ENCODE results near the gene CYTH4.
A peak's percentile ranks its signal among the peaks of the same experiment; 100 is the strongest.

The CYTH4 gene

DNA sequence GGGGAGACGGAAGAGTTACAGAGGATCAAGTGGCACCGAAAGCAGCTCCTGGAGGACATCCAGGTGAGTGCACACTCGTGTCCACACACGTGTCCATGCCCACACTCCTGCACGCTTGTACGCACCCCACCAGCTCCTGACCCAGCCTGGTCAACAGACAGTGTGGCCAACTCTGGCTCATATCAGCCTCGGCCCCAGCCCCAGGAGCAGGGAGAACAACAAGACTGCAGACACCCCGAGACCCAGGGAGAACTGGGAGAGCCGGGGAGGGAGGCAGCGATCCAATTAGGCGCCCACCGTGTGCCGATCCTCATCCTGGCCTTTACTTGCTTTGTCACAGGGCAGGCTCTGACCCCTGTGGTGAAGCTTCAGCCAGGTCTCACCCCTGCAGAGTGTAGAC lies 10.3 kb downstream of the CYTH4 start:
- DNase-seq: no peak

DNA sequence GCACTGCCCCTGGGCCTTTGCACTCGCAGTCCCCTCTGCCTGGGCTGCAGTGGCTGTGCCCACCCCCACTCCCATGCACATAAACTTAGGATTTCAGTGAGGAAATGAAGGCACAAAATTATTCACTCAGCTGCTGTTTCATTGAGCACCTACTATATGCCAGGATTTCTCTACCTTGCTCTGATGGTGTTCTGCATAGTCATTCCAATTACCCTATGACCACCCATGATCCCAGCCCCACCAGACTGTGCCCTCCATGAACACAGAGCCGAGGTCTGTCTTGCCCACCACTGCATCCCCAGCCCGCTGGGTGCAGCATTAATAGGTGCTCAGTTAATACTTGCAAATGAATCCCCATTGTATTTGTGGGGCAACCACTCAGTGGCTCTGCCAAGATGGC lies 10.9 kb downstream of the CYTH4 start:
- DNase-seq: no peak

DNA sequence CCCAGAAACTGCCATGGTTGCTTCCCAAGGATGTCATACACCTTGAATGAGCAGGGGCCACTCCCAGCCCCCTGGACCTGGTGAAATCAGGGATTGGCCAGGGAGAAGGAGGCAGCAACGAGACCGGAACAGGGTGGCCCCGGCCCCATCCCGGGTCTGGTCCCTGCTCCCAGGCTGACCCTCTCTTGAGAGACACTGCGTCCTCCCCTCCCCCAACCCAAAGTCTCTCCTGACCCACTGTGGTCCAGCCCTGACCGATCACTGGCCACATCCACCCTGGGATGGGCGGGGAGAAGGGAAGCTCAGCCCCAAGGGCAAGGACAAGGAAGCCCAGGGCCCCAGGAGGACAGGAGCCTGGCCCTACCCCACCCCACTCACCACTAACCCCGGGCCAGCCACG lies 12.4 kb downstream of the CYTH4 start:
- DNase-seq: no peak

DNA sequence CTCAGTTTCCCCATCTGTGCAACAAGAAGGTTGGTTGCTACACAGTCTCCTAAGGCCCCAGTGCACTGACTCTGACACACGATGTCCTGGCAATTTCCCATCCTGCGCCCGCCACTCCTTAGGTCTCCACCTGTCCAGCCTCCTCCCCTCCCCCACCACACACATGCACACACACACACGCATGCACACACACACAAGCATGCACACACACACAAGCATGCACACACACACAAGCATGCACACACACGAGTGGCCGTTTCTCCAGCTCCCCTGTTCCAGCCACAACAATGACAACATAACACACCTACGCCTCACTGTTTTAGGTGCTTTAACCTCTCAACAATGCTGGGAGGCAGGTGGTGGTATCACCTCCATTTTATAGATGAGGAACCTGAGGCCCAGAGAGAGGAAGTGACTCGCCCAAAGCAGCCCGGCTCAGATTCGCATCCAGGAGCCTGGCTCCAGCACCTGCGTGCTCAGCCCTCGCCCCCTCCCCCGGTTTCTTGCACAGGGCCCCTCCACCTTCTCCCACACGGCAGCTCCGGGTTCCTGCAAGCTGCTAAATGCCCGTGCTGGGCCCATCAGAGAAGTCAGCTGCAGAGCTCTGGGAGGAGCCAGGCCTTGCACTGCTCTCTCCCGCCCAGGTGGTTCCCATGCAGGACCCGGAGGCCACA lies 13.0 kb downstream of the CYTH4 start:
- no peak for DNase-seq

DNA sequence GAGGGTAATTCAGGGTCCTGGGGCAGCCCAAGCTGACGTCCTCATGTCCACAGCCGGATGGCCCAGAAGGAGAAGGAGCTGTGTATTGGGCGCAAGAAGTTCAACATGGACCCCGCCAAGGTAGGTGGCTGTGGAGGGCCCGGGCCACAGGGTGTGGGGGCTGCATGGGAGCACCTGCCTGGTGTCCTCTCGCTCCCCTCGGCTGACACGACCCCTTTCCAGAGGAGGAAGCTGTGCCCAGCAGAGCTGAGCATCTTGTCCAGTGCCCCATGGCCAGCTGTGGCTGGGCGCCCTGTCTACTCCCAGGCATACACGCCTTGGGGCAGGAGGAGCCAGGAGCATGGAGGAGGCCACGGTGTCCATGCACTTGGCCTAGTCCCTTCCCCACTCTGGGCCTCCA lies 13.6 kb downstream of the CYTH4 start:
- DNase-seq: no peak

DNA sequence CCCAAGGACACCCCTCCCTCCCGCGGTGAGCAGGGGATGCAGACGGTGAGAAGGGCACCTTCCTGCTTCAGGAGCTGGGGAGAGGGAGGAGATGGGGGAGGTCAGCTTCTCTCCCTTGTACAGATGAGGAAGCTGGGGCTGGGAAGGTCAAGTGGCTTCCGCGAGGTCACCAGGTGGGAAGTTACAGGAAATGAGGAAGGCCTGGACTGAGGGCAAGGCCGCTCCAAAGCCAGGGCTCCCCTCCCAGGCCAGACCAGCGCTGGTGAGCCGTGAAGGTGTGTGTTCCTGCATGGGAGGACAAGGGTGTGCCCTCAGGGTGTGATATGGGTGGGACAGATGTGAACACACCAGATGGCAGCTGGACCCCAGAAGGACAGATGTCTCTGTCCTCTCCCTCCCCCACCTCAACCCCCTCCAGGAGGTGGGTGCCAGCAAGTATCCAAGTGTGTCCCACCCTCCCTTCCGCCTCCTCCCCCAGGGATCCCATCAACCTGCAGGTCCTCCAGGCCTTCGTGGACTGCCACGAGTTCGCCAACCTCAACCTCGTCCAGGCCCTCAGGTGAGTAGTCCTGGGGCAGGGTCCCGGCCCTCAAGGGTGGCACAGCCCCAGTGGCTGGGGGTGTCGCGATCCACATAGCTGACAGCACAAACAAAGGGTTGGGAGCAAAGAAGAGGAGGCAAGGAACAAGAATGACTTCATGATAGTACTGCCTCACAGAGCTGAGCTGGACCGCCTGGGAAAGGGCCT lies 16.6 kb downstream of the CYTH4 start:
- DNase-seq: no peak

DNA sequence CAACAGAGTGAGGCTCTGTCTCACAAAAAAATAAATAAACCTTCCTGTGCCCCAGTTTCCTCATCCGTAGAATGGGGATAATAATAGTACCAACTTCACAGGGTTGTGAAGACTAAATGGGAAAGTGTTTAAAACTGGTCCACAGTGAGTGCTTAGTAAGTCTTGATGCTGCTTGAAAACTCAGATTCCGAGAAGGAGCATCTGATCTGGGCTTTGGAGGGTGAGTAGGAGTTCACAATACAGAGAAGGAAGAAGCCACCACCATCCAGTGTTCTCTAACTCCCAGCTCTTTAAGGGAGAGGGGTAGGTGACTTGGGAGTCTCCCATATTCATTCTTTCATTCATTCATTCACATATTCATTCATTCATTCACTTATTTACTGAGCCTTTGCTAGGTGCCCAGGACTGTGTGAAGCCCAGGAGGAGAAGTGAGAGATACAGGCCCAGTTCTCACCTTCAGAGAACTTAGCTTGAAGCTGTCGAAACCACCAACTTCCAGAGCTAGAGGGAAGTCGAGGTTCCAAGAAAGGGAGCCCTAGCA lies 17.7 kb downstream of the CYTH4 start:
- DNase-seq: no peak

DNA sequence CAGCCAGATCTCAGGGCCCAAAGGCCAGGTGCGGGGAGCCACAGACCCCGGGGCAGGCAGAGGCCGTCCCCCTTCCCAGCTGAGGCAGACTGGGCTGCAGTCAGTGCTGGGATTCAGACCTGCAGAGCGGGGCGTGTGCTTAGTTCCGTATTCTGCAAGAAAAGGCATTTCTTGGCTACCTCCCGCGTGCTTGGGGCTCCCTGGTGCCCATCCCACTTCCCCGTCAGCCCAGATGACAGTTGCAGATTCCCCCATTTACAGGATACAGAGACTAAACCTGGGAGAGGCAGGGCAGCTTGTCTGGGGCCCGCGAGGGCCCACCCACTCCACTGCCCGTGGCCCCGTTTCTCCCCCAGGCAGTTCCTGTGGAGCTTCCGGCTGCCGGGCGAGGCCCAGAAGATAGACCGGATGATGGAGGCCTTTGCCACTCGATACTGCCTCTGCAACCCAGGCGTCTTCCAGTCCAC lies 18.3 kb downstream of the CYTH4 start:
- peak; percentile 70 for DNase-seq

DNA sequence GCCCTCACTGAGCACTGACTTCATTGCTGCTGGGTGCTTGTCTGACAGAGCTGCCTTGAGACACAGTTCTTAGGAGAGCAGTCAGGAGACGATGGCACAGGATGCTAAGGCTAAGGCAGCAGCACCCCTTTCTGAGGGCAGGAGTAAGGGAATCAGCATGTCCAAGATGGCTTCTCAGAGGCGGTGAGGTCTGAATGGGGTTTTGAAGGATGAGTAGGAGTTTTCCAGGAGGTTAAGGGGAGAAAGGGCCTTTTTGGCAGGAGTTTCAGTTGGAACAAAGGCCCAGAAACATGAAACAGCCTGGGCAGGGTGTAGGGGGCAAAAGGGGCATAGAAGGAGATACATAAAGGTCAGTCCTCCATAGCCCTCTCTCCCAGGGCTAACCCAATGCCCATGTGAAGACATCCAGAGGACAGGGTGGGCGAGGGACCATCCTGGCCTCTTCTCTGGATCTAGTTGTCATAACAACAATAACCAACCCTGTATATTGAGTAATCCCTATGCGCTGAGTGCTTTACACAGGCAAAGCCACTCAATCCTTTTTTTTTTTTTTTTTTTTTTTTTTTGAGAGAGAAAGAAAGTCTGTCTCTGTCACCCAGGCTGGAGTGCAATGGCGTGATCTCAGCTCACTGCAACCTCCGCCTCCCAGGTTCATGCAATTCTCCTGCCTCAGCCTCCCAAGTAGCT lies 19.0 kb downstream of the CYTH4 start:
- DNase-seq: no peak

DNA sequence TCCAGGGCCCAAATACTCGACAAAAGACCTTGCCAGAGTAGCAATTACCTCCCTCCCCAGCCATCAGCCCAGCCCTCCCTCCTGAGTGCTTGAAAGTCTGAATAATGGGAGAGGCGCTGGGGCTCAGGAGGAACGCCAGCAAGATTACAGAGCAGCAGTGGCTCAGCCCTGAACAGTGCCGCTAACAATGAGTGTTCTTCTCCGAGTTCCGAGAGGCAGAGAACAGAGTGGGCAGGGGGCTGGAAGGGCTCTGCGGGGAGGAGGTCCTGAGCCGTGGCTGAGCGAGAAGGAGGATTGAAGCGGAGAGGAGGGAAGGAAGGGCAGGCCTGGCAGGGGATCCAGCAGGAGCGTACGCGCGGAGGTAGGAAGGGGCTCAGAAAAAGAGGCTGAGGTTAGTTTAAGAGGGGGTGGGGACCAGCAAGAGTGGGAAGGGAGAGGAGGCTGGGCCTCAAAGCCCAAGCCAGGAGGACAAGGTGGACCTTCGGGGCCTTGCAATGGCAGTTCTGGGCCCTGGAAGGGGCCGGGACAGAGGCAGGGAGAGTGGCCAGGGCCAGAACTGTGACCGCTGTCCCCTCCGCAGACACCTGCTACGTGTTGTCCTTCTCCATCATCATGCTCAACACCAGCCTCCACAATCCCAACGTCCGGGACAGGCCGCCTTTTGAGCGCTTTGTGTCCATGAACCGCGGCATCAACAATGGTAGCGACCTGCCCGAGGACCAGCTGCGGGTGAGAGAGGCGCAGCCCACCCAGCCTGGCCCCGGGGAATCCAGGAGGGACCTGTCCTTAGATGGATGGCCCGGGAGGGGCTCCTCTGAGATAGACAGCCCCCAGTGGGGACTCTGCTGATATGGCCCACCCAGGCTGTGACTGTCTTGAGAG lies 20.6 kb downstream of the CYTH4 start:
- DNase-seq: no peak

DNA sequence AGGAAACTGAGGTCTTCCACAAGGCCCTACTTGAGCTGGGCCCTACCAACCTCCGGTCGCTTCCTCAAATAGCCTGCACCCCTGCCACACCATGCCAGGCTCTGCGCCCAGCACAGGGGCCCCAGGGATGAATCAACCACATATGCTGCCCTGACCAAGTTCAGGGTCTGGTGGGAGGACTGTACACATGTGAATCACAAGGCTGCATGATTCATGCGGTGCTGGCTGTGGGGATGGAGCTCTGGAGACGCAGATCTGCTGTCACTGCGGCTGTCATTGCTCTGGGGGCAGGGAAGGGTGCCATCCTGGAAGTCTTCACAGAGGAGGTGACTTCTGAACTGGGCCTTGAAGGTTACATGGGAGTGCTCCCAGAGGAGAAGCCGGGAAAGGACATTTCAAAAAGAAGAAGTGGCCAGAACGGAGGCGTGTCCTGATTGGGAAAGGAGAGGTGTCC lies 21.5 kb downstream of the CYTH4 start:
- peak; percentile 98 for DNase-seq

DNA sequence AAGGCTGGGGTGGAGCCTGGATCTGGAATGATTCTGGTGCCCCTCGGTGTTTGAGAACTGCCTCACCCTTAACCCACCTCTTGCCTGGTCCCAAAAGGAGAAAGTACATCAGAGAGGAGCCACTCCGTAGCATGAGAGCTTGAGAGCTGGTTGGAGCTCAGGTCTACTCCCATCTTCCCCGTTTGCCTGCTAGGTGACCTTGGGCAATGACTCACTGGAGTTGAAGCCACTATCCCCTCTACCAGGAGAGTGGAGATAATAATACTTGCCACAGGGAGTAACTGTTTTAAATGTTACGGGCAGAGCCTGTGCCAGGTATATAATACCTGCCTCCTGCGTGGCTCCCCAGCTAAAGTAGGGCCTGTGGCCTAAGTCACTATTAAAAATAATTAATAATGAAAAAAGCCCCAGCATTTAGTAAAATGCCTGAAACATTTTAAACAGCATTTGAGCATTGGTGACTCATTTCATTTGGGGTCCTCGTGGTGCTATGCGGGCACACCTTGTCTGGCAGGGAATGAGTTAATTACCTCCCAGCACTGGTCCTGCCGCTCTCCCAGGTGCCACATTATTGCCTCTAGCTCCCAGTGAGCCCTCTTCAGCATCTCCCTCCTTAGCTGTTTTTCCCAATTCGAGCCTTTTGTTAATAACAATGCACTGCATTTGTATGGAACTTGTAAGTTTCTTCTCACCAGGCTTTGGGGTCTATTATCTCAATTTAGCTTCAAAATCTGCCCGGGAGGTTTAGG lies 22.5 kb downstream of the CYTH4 start:
- no peak for DNase-seq

DNA sequence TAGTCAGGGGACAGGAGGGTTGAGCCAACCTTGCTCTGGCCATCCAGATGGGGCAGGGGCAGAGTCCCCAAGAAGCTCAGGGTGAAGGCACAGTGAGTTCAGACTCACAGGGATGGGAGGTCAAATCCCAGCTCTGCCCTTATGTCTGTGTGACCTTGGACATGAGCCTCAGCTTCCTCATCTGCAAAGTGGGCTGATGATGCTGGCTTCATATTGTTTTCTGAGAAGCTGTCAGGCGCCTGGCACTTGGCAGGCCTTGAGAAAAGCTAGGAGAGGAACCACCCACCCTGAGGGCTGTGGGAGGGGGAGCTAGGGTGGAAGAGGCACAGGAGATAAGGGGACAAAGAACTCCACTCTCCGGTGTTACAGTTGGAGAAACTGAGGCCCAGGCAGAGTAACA lies 23.6 kb downstream of the CYTH4 start:
- DNase-seq: no peak

DNA sequence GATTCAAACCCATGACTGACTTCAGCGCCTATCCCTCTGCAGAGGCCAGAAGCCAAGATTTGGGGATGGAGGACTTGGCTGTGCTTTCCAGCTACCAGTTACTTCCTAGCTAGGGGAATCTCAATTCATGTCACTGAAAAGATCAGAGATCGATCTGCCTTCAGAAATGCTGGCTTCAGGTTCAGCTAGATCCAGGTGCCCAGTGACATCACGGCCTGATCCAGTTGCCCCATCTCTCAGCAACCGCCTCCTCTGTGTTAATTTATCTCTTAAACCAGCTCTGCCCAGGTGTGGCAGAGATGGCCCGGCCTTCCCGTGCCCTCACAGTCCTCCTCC lies 24.2 kb downstream of the CYTH4 start:
- no peak for DNase-seq

DNA sequence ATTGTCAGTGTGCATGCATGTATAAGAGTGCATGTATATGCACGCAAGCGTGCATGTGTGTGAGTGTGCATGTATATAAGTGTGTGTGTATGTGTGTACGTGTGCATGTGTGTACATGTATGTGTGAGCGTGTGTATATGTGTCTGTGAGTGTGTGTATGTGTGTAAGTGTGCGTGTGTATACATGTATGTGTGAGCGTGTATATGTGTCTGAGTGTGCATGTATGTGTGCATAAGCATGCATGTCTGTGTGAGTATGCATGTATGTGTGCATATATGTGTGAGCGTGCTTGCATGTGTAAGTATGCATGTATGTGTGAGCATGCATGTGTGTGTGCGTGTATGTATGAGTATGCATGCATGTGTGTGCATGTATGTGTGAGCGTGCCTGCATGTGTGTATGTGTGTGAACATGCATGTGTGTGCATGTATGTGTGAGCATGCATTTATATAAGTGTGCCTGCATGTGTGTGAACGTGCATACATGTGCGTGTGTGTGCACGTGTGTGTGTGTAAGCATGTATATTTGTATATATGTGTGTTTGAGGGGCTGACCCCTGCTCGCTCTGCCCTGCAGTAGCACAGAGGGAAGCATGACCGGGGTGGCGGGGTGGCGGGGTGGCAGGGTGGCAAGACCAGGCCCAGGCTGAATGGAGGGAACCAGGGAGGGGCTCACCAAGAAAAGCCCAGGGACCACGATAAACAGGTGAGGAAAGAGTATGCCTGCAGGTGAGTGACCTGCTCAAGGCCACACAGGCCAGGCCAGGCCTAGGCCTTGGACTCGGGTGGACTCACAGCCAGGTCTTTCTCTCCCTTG lies 26.3 kb downstream of the CYTH4 start:
- no peak for DNase-seq

DNA sequence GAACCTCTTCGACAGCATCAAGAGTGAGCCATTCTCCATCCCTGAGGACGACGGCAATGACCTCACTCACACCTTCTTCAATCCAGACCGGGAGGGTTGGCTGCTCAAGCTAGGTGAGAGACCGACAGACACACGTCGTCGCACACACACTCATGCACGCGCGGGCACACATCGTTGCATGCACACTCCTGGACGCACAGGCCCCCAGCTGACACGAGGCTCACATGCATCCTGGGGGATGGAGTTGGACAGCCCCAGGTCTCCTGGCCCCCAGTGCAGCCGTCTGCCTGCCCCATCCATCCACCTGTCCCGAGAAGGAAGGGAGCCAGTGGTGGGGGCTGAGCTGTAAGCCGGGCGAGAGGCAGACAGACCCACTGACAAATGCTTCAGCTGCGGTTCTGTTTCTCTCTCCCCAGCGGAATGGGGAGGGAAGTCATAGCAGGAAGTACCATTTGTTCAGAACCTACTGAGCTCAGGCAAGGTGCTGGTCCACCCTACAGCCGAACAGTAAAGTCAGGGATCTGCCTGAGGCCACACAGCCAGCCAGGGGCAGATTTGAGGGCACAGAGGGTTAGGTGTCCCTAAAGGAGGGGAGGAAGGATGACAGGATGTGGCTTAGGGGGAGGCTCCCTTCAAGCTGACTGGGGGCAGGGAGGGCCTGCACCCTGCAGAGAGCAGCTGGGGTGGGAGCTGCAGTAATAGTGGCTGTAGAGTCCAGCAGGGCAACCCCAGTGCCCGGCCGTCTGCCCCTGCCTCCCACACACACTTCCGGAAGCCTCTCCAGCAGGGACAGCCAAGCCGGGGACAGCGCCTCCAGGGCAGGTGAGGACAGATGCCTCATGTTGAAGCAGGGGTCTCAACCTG lies 27.1 kb downstream of the CYTH4 start:
- DNase-seq: no peak

DNA sequence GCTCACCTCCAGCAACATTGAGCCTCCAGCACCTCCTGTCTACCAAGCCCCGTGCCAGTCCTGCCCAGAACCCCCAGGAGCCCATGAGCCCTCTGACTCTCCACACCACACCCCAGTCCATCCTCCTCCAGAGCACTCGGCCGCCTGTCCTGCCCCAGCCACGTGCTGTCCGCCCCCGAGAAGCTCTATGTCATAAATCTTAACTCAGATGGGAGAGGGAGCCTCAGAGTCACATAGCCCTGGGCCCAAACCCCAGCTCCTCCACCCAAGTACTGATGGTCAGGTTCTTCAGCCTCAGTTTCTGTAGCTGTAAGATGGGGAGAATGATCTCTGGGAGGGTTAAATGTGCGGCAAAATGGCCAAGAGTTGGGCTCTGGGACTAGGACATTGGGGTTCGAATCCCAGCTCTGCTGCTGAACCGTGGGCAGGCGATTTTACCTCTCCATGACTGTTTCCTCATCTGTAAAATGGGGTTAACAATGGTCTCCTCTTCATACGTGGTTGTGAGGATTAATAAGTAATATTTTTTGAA lies 27.8 kb downstream of the CYTH4 start:
- peak; percentile 54 for DNase-seq

DNA sequence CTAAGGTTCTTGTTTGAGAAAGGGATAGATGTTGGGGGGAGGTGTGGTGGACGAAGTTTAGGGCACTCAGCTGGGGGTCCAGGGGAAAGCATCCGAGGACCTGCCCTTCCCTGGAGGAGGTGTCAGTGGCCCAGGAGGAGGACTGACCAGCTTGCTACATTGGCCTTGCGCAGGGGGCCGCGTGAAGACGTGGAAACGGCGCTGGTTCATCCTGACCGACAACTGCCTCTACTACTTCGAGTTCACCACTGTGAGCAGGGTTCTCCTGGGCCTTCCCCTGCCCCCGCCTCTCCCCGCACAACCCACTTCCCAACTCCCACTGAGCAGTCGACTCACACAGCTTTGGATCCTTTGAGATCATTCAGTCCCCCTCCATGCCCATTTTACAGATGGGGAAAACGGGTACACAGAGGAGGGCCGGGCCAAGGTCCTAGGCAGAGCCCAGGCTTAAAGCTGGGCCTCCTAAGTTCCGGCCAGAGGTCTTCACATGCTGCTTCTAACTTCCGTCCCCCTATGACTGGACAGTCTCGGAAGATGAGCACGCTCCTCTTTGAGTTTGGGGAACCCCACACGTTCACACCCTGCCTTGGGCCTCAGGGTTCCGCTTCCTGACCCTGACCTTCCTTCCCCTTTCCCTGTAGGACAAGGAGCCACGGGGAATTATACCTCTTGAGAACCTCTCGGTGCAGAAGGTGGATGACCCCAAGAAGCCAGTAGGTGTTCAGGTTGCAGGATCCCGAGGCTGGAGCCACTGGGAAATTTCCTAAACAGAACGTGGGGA lies 28.7 kb downstream of the CYTH4 start:
- peak; percentile 90 for DNase-seq

DNA sequence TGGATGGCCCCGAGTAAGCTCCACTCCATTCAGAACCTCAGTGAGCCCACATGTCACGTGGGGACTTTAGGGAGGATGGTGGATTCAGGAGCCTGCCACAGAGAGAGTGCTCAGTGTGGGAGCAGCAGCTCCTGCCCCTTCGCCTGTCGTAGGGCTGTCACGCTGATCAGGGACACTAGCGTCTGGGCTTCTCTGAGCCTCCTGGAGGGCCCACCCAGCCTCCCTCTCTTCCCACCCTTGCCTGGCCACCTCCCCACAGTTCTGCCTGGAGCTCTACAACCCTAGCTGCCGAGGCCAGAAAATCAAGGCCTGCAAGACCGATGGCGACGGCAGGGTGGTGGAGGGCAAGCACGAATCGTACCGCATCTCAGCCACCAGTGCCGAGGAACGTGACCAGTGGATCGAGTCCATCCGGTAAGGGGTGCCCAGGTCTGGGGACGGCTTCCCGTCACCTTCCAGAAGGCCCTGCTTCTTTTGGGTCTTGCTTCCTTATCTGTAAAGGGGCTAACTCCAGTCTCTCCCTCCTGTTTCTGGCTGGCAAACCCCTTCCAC lies 29.5 kb downstream of the CYTH4 start:
- no peak for DNase-seq

Measured in suppressor macrophage treated with lipopolysaccharide for 4 hours (primary cell).